ENCODE data around the gene KRT17. TPM values are rescaled to one million over a fixed set of nuclear protein-coding genes. Genes with fewer than 3 reads are reported as not detected.
"Not testable (repeated sequence)": the region's sequence is repeated elsewhere in the genome, so short reads cannot be mapped to it uniquely, and the experiment has no call there.

KRT17 gene
- total and polyA plus RNA-seq, 2 donors (not counting 1 experiment from before 2014, with no cell fraction given), result not detected

GRCh38 chr17:41626028-41626913, 1.9 kb upstream of the KRT17 start:
- H3K27me3 Mint-ChIP-seq, result peaks cover 20% of the 10 kb centered on the region
- ATAC-seq (ENCODE audit: low read depth); H3K27me3 ChIP-seq (replicated peaks in 1 of 4; ENCODE audit: control extremely low read depth in 1 of 4, control insufficient read depth in 3 of 4, insufficient read depth in 4 of 4, low read length in 3 of 4); H3K4me1 Mint-ChIP-seq; H3K27ac ChIP-seq (ENCODE audit: low read length in 2 of 2); intact Hi-C loops (cut with micrococcal nuclease); H3K9ac ChIP-seq (ENCODE audit: low read length); H3K36me3 ChIP-seq (replicated peaks in 1 of 2; ENCODE audit: control extremely low read depth in 1 of 2, control insufficient read depth in 1 of 2, extremely low read depth in 1 of 2, insufficient read depth in 2 of 2, low read length in 1 of 2); H3K79me2 ChIP-seq (ENCODE audit: control insufficient read depth, insufficient read depth, low read length); POLR2A ChIA-PET; H3K4me2 ChIP-seq (replicated peaks; ENCODE audit: low read depth, low read length, poor library complexity, severe bottlenecking); H3K9me3 ChIP-seq (ENCODE audit: control extremely low read depth in 1 of 3, control insufficient read depth in 2 of 3, insufficient read depth in 1 of 3, low read length in 2 of 3); H3K4me1 ChIP-seq (ENCODE audit: control insufficient read depth in 2 of 2, insufficient read depth in 2 of 2, low read length in 2 of 2); H3K4me3 ChIP-seq (ENCODE audit: control extremely low read depth in 1 of 5, extremely low read depth in 1 of 5, insufficient read depth in 1 of 5, low read depth in 2 of 5, low read length in 4 of 5); H2AFZ ChIP-seq (ENCODE audit: insufficient read depth, low read depth, low read length, poor library complexity, severe bottlenecking); H3K27ac Mint-ChIP-seq; H4K20me1 ChIP-seq (ENCODE audit: control insufficient read depth, insufficient read depth, low read length, poor library complexity, severe bottlenecking); DNase-seq; H3K4me3 Mint-ChIP-seq; H3K9me3 Mint-ChIP-seq (ENCODE audit: insufficient read depth): not testable (repeated sequence)
- WGBS (ENCODE audit: insufficient coverage), result 93% methylated on average over 11 of the region's 17 CpGs
- CTCF ChIA-PET, result interaction anchor here (0.7 kb wide), 1 partner anchor 844 kb away, joined by 3 read pairs; no protein-coding TSS in a partner anchor

GRCh38 chr17:41625602-41626001, 1.2 kb upstream of the KRT17 start:
- Histone ChIP-seq H3K9me3 (ENCODE audit: control extremely low read depth in 1 of 3, control insufficient read depth in 2 of 3, insufficient read depth in 1 of 3, low read length in 2 of 3) (no peaks in the 10 kb centered on the region), H3K4me2 (replicated peaks; ENCODE audit: low read depth, low read length, poor library complexity, severe bottlenecking) (no peak overlapping the region), H3K4me3 (ENCODE audit: control extremely low read depth in 1 of 5, extremely low read depth in 1 of 5, insufficient read depth in 1 of 5, low read depth in 2 of 5, low read length in 4 of 5) (no peak overlapping the region), H3K27me3 (replicated peaks in 1 of 4; ENCODE audit: control extremely low read depth in 1 of 4, control insufficient read depth in 3 of 4, insufficient read depth in 4 of 4, low read length in 3 of 4) (no peaks in the 10 kb centered on the region), H3K27ac (ENCODE audit: low read length in 2 of 2) (no peak overlapping the region), H3K4me1 (ENCODE audit: control insufficient read depth in 2 of 2, insufficient read depth in 2 of 2, low read length in 2 of 2) (no peaks in the 10 kb centered on the region), H3K79me2 (ENCODE audit: control insufficient read depth, insufficient read depth, low read length) (no peaks in the 10 kb centered on the region), H4K20me1 (ENCODE audit: control insufficient read depth, insufficient read depth, low read length, poor library complexity, severe bottlenecking) (no peaks in the 10 kb centered on the region), H2AFZ (ENCODE audit: insufficient read depth, low read depth, low read length, poor library complexity, severe bottlenecking) (no peak overlapping the region), H3K36me3 (replicated peaks in 1 of 2; ENCODE audit: control extremely low read depth in 1 of 2, control insufficient read depth in 1 of 2, extremely low read depth in 1 of 2, insufficient read depth in 2 of 2, low read length in 1 of 2) (no peaks in the 10 kb centered on the region), H3K9ac (ENCODE audit: low read length) (no peak overlapping the region)
- intact Hi-C loops (cut with micrococcal nuclease), result no loop called here
- Mint-ChIP-seq H3K27me3 (peaks cover 20% of the 10 kb centered on the region), H3K27ac (no peak overlapping the region), H3K4me3 (no peak overlapping the region), H3K9me3 (ENCODE audit: insufficient read depth) (no peaks in the 10 kb centered on the region), H3K4me1 (no peaks in the 10 kb centered on the region)
- DNase-seq, result no peak
- no peak for ATAC-seq (ENCODE audit: low read depth)
- POLR2A ChIA-PET, result no interaction called here
- TF ChIP-seq EZH2 (IDR thresholded peaks at IDR 0.05; ENCODE audit: borderline replicate concordance, insufficient read depth, low read depth, low read length, poor library complexity, severe bottlenecking) (no peak), CTCF (IDR thresholded peaks at IDR 0.05) (no peak)
- CTCF ChIA-PET, result interaction anchor here (0.7 kb wide), 1 partner anchor 844 kb away, joined by 3 read pairs; no protein-coding TSS in a partner anchor
- WGBS (ENCODE audit: insufficient coverage), result 72% methylated on average over 15 of the region's 16 CpGs

- H3K9me3 ChIP-seq (ENCODE audit: control extremely low read depth in 1 of 3, control insufficient read depth in 2 of 3, insufficient read depth in 1 of 3, low read length in 2 of 3); H3K27ac Mint-ChIP-seq; H3K79me2 ChIP-seq (ENCODE audit: control insufficient read depth, insufficient read depth, low read length); H2AFZ ChIP-seq (ENCODE audit: insufficient read depth, low read depth, low read length, poor library complexity, severe bottlenecking); H4K20me1 ChIP-seq (ENCODE audit: control insufficient read depth, insufficient read depth, low read length, poor library complexity, severe bottlenecking); H3K4me1 ChIP-seq (ENCODE audit: control insufficient read depth in 2 of 2, insufficient read depth in 2 of 2, low read length in 2 of 2); H3K27me3 ChIP-seq (replicated peaks in 1 of 4; ENCODE audit: control extremely low read depth in 1 of 4, control insufficient read depth in 3 of 4, insufficient read depth in 4 of 4, low read length in 3 of 4); H3K36me3 ChIP-seq (replicated peaks in 1 of 2; ENCODE audit: control extremely low read depth in 1 of 2, control insufficient read depth in 1 of 2, extremely low read depth in 1 of 2, insufficient read depth in 2 of 2, low read length in 1 of 2); H3K4me1 Mint-ChIP-seq; ATAC-seq (ENCODE audit: low read depth); H3K4me3 ChIP-seq (ENCODE audit: control extremely low read depth in 1 of 5, extremely low read depth in 1 of 5, insufficient read depth in 1 of 5, low read depth in 2 of 5, low read length in 4 of 5); H3K27ac ChIP-seq (ENCODE audit: low read length in 2 of 2); H3K9me3 Mint-ChIP-seq (ENCODE audit: insufficient read depth); CTCF ChIA-PET; H3K9ac ChIP-seq (ENCODE audit: low read length); DNase-seq; POLR2A ChIA-PET; intact Hi-C loops (cut with micrococcal nuclease); H3K4me3 Mint-ChIP-seq; H3K4me2 ChIP-seq (replicated peaks; ENCODE audit: low read depth, low read length, poor library complexity, severe bottlenecking): not testable (repeated sequence)
- WGBS (ENCODE audit: insufficient coverage), result 71% methylated on average over 4 of the region's 10 CpGs
- peaks cover 29% of the 10 kb centered on the region for H3K27me3 Mint-ChIP-seq
Observed at GRCh38 chr17:41623184-41623861, 1.1 kb downstream of the KRT17 start.
